ENCODE data around the gene TRMT1.

DNA sequence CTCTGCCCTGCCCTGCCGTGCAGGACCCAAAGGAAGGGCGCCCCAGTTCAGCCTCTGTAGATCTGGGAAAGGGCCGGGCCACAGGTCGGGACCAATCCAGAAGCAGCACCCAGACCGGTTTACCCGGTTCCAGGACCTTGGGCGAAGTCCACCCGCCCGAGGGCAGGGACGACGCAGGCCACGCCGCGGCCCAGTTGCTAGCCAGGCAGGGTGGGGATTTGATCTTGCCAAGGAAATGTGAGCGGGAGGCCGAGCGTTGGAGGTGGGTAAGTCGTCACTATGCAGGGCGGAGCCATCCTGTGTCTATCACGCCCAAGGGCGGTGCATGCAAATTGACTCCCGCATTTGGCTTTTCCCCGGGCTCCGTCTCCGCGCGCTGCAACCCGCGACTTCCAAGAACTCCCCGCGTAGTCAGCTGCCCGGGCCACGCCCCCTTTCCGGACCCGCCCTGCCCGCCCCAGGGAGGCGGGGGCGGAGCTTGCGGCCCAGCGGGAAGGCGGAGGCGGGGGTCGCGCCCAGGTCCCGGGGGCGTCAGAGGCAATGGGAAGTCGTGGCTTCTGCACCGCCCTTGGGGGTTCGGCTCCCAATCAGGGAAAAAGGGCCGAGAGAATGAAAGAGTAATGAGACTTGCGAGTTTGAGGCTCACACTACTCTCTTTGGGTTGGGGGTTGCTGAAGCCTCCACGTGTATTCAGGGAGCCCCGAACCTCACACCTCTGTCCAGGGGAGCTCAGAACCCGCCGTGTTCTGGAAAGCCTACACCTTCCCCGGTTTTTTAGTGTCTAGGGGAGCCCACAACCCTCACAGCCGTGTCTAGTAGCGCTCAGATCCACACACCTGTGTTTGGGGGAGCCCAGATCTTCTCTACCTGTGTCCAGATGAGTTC, 46.4 kb upstream of the TRMT1 start:
- TF ChIP-seq, protein P1, sequence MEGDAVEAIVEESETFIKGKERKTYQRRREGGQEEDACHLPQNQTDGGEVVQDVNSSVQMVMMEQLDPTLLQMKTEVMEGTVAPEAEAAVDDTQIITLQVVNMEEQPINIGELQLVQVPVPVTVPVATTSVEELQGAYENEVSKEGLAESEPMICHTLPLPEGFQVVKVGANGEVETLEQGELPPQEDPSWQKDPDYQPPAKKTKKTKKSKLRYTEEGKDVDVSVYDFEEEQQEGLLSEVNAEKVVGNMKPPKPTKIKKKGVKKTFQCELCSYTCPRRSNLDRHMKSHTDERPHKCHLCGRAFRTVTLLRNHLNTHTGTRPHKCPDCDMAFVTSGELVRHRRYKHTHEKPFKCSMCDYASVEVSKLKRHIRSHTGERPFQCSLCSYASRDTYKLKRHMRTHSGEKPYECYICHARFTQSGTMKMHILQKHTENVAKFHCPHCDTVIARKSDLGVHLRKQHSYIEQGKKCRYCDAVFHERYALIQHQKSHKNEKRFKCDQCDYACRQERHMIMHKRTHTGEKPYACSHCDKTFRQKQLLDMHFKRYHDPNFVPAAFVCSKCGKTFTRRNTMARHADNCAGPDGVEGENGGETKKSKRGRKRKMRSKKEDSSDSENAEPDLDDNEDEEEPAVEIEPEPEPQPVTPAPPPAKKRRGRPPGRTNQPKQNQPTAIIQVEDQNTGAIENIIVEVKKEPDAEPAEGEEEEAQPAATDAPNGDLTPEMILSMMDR (conservative IDR thresholded peaks at IDR 0.05; ENCODE audit: low read depth in 2 of 2), result no peak
- TF ChIP-seq EZH2 (IDR thresholded peaks at IDR 0.05; ENCODE audit: low read depth, unreplicated experiment), result no peak
- TF ChIP-seq, protein P2, sequence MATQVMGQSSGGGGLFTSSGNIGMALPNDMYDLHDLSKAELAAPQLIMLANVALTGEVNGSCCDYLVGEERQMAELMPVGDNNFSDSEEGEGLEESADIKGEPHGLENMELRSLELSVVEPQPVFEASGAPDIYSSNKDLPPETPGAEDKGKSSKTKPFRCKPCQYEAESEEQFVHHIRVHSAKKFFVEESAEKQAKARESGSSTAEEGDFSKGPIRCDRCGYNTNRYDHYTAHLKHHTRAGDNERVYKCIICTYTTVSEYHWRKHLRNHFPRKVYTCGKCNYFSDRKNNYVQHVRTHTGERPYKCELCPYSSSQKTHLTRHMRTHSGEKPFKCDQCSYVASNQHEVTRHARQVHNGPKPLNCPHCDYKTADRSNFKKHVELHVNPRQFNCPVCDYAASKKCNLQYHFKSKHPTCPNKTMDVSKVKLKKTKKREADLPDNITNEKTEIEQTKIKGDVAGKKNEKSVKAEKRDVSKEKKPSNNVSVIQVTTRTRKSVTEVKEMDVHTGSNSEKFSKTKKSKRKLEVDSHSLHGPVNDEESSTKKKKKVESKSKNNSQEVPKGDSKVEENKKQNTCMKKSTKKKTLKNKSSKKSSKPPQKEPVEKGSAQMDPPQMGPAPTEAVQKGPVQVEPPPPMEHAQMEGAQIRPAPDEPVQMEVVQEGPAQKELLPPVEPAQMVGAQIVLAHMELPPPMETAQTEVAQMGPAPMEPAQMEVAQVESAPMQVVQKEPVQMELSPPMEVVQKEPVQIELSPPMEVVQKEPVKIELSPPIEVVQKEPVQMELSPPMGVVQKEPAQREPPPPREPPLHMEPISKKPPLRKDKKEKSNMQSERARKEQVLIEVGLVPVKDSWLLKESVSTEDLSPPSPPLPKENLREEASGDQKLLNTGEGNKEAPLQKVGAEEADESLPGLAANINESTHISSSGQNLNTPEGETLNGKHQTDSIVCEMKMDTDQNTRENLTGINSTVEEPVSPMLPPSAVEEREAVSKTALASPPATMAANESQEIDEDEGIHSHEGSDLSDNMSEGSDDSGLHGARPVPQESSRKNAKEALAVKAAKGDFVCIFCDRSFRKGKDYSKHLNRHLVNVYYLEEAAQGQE (IDR thresholded peaks at IDR 0.05; ENCODE audit: unreplicated experiment), result no peak
- TF ChIP-seq EZH2phosphoT487 (IDR thresholded peaks at IDR 0.05; ENCODE audit: unreplicated experiment), result no peak
- TF ChIP-seq POLR2AphosphoS5 (IDR thresholded peaks at IDR 0.05; ENCODE audit: low read depth), result peak; percentile 90
- TF ChIP-seq ZNF114 (CRISPR knock-in tag; IDR thresholded peaks at IDR 0.05), result no peak
- TF ChIP-seq CREB1 (CRISPR knock-in tag; IDR thresholded peaks at IDR 0.05; ENCODE audit: low read depth), result peak; percentile 57
- TF ChIP-seq JUNB (IDR thresholded peaks at IDR 0.05; ENCODE audit: unreplicated experiment), result no peak
- TF ChIP-seq ETS1 (IDR thresholded peaks at IDR 0.05), result no peak
- no peak for TF ChIP-seq STAT1 (IDR thresholded peaks at IDR 0.05; ENCODE audit: unreplicated experiment)
- TF ChIP-seq NANOG (IDR thresholded peaks at IDR 0.05; ENCODE audit: borderline replicate concordance), result no peak
- TF ChIP-seq, protein P3, sequence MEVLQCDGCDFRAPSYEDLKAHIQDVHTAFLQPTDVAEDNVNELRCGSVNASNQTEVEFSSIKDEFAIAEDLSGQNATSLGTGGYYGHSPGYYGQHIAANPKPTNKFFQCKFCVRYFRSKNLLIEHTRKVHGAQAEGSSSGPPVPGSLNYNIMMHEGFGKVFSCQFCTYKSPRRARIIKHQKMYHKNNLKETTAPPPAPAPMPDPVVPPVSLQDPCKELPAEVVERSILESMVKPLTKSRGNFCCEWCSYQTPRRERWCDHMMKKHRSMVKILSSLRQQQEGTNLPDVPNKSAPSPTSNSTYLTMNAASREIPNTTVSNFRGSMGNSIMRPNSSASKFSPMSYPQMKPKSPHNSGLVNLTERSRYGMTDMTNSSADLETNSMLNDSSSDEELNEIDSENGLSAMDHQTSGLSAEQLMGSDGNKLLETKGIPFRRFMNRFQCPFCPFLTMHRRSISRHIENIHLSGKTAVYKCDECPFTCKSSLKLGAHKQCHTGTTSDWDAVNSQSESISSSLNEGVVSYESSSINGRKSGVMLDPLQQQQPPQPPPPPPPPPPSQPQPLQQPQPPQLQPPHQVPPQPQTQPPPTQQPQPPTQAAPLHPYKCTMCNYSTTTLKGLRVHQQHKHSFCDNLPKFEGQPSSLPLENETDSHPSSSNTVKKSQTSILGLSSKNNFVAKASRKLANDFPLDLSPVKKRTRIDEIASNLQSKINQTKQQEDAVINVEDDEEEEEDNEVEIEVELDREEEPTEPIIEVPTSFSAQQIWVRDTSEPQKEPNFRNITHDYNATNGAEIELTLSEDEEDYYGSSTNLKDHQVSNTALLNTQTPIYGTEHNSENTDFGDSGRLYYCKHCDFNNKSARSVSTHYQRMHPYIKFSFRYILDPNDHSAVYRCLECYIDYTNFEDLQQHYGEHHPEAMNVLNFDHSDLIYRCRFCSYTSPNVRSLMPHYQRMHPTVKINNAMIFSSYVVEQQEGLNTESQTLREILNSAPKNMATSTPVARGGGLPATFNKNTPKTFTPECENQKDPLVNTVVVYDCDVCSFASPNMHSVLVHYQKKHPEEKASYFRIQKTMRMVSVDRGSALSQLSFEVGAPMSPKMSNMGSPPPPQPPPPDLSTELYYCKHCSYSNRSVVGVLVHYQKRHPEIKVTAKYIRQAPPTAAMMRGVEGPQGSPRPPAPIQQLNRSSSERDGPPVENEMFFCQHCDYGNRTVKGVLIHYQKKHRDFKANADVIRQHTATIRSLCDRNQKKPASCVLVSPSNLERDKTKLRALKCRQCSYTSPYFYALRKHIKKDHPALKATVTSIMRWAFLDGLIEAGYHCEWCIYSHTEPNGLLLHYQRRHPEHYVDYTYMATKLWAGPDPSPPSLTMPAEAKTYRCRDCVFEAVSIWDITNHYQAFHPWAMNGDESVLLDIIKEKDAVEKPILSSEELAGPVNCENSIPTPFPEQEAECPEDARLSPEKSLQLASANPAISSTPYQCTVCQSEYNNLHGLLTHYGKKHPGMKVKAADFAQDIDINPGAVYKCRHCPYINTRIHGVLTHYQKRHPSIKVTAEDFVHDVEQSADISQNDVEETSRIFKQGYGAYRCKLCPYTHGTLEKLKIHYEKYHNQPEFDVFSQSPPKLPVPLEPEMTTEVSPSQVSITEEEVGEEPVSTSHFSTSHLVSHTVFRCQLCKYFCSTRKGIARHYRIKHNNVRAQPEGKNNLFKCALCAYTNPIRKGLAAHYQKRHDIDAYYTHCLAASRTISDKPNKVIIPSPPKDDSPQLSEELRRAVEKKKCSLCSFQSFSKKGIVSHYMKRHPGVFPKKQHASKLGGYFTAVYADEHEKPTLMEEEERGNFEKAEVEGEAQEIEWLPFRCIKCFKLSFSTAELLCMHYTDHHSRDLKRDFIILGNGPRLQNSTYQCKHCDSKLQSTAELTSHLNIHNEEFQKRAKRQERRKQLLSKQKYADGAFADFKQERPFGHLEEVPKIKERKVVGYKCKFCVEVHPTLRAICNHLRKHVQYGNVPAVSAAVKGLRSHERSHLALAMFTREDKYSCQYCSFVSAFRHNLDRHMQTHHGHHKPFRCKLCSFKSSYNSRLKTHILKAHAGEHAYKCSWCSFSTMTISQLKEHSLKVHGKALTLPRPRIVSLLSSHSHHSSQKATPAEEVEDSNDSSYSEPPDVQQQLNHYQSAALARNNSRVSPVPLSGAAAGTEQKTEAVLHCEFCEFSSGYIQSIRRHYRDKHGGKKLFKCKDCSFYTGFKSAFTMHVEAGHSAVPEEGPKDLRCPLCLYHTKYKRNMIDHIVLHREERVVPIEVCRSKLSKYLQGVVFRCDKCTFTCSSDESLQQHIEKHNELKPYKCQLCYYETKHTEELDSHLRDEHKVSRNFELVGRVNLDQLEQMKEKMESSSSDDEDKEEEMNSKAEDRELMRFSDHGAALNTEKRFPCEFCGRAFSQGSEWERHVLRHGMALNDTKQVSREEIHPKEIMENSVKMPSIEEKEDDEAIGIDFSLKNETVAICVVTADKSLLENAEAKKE (CRISPR knock-in tag; IDR thresholded peaks at IDR 0.05), result no peak

All from GM23338 (cell line).